GM23338 (cell line): ENCODE data around the gene HBA1. TPM values are rescaled to one million over a fixed set of nuclear protein-coding genes. Genes with fewer than 3 reads are reported as not detected.

Experiments used
- ATAC-seq: fragments of 200-7000 bp; cut with Tn5 transposase; 3 replicates; pipeline ENCODE4 v1.9.1; 2020
- DNase-seq: peaks from one replicate; pipeline ENCODE4 v3.0.0-alpha.2; 2015; ENCODE audit warnings: low spot score
- H2AFZ ChIP-seq: fragments of 200-600 bp; sonication (generic); 2 replicates; pipeline ENCODE4 v1.8.0; 2016; ENCODE audit warnings: antibody characterized with exemption, mild to moderate bottlenecking, moderate library complexity
- H3F3A ChIP-seq: fragments of 200-600 bp; sonication (generic); replicated peaks from 2 replicates; pipeline ENCODE4 v1.8.0; 2017; ENCODE audit warnings: antibody characterized with exemption, mixed run types, low read depth
- H3K27ac ChIP-seq: fragments of 200-600 bp; sonication (generic); 2 replicates; pipeline ENCODE4 v1.6.1; 2016; ENCODE audit warnings: low read depth
- H3K27me3 ChIP-seq: fragments of 200-600 bp; sonication (generic); 2 replicates; pipeline ENCODE4 v1.8.0; 2016; ENCODE audit warnings: mild to moderate bottlenecking, mixed run types, moderate library complexity; ENCODE audit not compliant: insufficient read depth
- H3K36me3 ChIP-seq: fragments of 200-600 bp; sonication (generic); 2 replicates; pipeline ENCODE4 v1.8.0; 2016; ENCODE audit warnings: mild to moderate bottlenecking; ENCODE audit not compliant: insufficient read depth
- H3K4me1 ChIP-seq: fragments of 200-600 bp; sonication (generic); 2 replicates; pipeline ENCODE4 v1.8.0; 2016; ENCODE audit warnings: mild to moderate bottlenecking, moderate library complexity; ENCODE audit not compliant: insufficient read depth
- H3K4me2 ChIP-seq: fragments of 200-600 bp; sonication (generic); 2 replicates; pipeline ENCODE4 v1.7.1; 2017; ENCODE audit warnings: mixed run types
- H3K4me3 ChIP-seq: fragments of 200-600 bp; sonication (generic); 2 replicates; pipeline ENCODE4 v1.6.1; 2016; ENCODE audit warnings: mixed run types
- H3K79me2 ChIP-seq: fragments of 200-600 bp; sonication (generic); replicated peaks from 2 replicates; pipeline ENCODE4 v1.8.0; 2017; ENCODE audit warnings: mild to moderate bottlenecking; ENCODE audit not compliant: insufficient read depth
- H3K9me2 ChIP-seq: fragments of 200-600 bp; sonication (generic); 2 replicates; pipeline ENCODE4 v1.8.0; 2017; ENCODE audit not compliant: insufficient read depth
- H4K20me1 ChIP-seq: fragments of 200-600 bp; sonication (generic); replicated peaks from 2 replicates; pipeline ENCODE4 v1.8.0; 2017; ENCODE audit warnings: mild to moderate bottlenecking; ENCODE audit not compliant: insufficient read depth
- H3K27ac Mint-ChIP-seq: 2 replicates; pipeline ENCODE4 v1.8.0; 2020; ENCODE audit warnings: inconsistent platforms, mild to moderate bottlenecking, moderate library complexity, mixed read lengths
- H3K27me3 Mint-ChIP-seq: 3 replicates; pipeline ENCODE4 v1.8.0; 2022; ENCODE audit warnings: low read depth, mild to moderate bottlenecking, moderate library complexity, mixed read lengths, inconsistent platforms; ENCODE audit not compliant: insufficient read depth, poor library complexity
- H3K36me3 Mint-ChIP-seq: 3 replicates; pipeline ENCODE4 v1.8.0; 2021; ENCODE audit warnings: low read depth, mild to moderate bottlenecking, inconsistent platforms, moderate library complexity, mixed read lengths
- H3K4me1 Mint-ChIP-seq: 3 replicates; pipeline ENCODE4 v1.8.0; 2020; ENCODE audit warnings: mild to moderate bottlenecking, inconsistent platforms, mixed read lengths
- H3K4me3 Mint-ChIP-seq: 3 replicates; pipeline ENCODE4 v1.8.0; 2021; ENCODE audit warnings: moderate library complexity, mild to moderate bottlenecking, inconsistent platforms, mixed read lengths
- H3K9me3 Mint-ChIP-seq: 3 replicates; pipeline ENCODE4 v1.8.0; 2020; ENCODE audit warnings: moderate library complexity, mild to moderate bottlenecking, inconsistent platforms, mixed read lengths
- ETS1 ChIP-seq: IDR thresholded peaks from 2 replicates; pipeline ENCODE4 v1.6.1; 2016; ENCODE audit warnings: antibody characterized with exemption
- NANOG ChIP-seq: IDR thresholded peaks from 2 replicates; pipeline ENCODE4 v1.6.1; 2016; ENCODE audit warnings: antibody characterized with exemption, borderline replicate concordance
- POLR2AphosphoS5 ChIP-seq: IDR thresholded peaks from 2 replicates; pipeline ENCODE4 v1.6.1; 2016; ENCODE audit warnings: antibody characterized with exemption, low read depth
- STAT1 ChIP-seq: IDR thresholded peaks from one replicate; pipeline ENCODE4 v1.6.1; 2016; ENCODE audit warnings: antibody characterized with exemption; ENCODE audit not compliant: unreplicated experiment
- ZNF114 ChIP-seq: fragments of 250-450 bp; sonication (Bioruptor Pico); IDR thresholded peaks from 2 replicates; pipeline ENCODE4 v1.5.0; 2020; ENCODE audit warnings: mild to moderate bottlenecking, moderate library complexity
- ZNF331 ChIP-seq: fragments of 250-450 bp; sonication (Bioruptor Pico); IDR thresholded peaks from 2 replicates; pipeline ENCODE4 v1.5.0; 2020; ENCODE audit warnings: low read depth, mild to moderate bottlenecking, moderate library complexity
- ZNF462 ChIP-seq: fragments of 250-450 bp; sonication (Bioruptor Pico); IDR thresholded peaks from 2 replicates; pipeline ENCODE4 v1.5.0; 2020; ENCODE audit warnings: mild to moderate bottlenecking, moderate library complexity
- polyA plus RNA-seq: library from polyadenylated mRNA; unstranded; fragments of >200 nt; fragmentation: Nextera tagmentation; extraction: Ambion mirVana; gene quantifications from 2 replicates; pipeline ENCODE4 v1.2.1, GENCODE V29; 2016
- total RNA-seq: library from RNA; depleted of rRNA; stranded (reverse); fragments of >200 nt; shearing (Covaris generic); gene quantifications from 2 replicates; pipeline ENCODE4 v1.2.3, GENCODE V29; 2014

Gene HBA1
- total and polyA plus RNA-seq, 2 experiments from 2014 or later = 6.7 TPM; not detected in 1

GRCh38 chr16:138049-138417, 38.4 kb upstream of the HBA1 start:
- DNase-seq = peak; percentile 58
- H2AFZ ChIP-seq = peak overlapping the region; percentile 85; the same call in 1 of the 2 replicates
- Mint-ChIP-seq H3K36me3 (0 out of 3 replicates have a peak, but pooled peaks cover 3% of the 10 kb centered on the region), H3K4me1 (no peaks in the 10 kb centered on the region; the same call in 2 of the 3 replicates), H3K9me3 (peaks cover 4% of the 10 kb centered on the region; the same call in 2 of the 3 replicates), H3K27ac (peak overlapping the region; percentile 90), H3K4me3 (peak overlapping the region; percentile 82), H3K27me3 (peaks cover 11% of the 10 kb centered on the region)
- H3K4me3 ChIP-seq = peak overlapping the region; percentile 92
- no peak for TF ChIP-seq POLR2AphosphoS5
- TF ChIP-seq NANOG = no peak
- TF ChIP-seq ZNF114 (CRISPR knock-in tag) = no peak
- TF ChIP-seq ZNF462 (CRISPR knock-in tag) = no peak
- TF ChIP-seq ETS1 = no peak
- no peak for TF ChIP-seq STAT1
- no peak for TF ChIP-seq ZNF331
- H3K79me2 ChIP-seq = peaks cover 42% of the 10 kb centered on the region
- H3F3A ChIP-seq = peaks cover 2% of the 10 kb centered on the region
- ATAC-seq = peak; percentile 59
- H3K9me2 ChIP-seq = no peaks in the 10 kb centered on the region
- H3K36me3 ChIP-seq = no peaks in the 10 kb centered on the region
- H3K4me1 ChIP-seq = no peaks in the 10 kb centered on the region
- peak overlapping the region; percentile 96 for H3K27ac ChIP-seq
- H3K27me3 ChIP-seq = no peaks in the 10 kb centered on the region
- H4K20me1 ChIP-seq = no peaks in the 10 kb centered on the region; the same call in 1 of the 2 replicates
- peak overlapping the region; percentile 86 for H3K4me2 ChIP-seq
